Mesenchymal stem cell (in vitro differentiated cells and primary cell): ENCODE results near the gene DIAPH2.

ENCODE experiments used
- DNase-seq: peaks from one replicate; pipeline ENCODE4 v3.0.0-alpha.2; 2013
- H2AFZ ChIP-seq: one replicate; pipeline ENCODE4 v1.6.1; 2013; ENCODE audit warnings: low read depth, mild to moderate bottlenecking, control low read depth, inconsistent platforms, low read length, moderate library complexity
- H2AK5ac ChIP-seq: 2 replicates; pipeline ENCODE4 v1.6.1; 2013; ENCODE audit warnings: low read length, moderate library complexity, mild to moderate bottlenecking, inconsistent platforms; ENCODE audit not compliant: severe bottlenecking
- H2BK120ac ChIP-seq: one replicate; pipeline ENCODE4 v1.6.1; 2013; ENCODE audit warnings: low read depth, mild to moderate bottlenecking, inconsistent platforms, low read length, moderate library complexity
- H2BK12ac ChIP-seq, 2 experiments: one replicate each; pipeline ENCODE4 v1.6.1; 2013; ENCODE audit warnings: inconsistent platforms in 2 of 2, low read length in 2 of 2, mild to moderate bottlenecking in 2 of 2, moderate library complexity in 2 of 2, control low read depth in 1 of 2
- H2BK15ac ChIP-seq: one replicate; pipeline ENCODE4 v1.6.1; 2013; ENCODE audit warnings: mild to moderate bottlenecking, low read depth, inconsistent platforms; ENCODE audit not compliant: poor library complexity, severe bottlenecking
- H2BK5ac ChIP-seq: 2 replicates; pipeline ENCODE4 v1.6.1; 2013; ENCODE audit warnings: low read depth, mild to moderate bottlenecking, low read length, control low read depth, inconsistent platforms; ENCODE audit not compliant: poor library complexity, severe bottlenecking
- H3K14ac ChIP-seq, 2 experiments: one replicate each; pipeline ENCODE4 v1.6.1; 2013; ENCODE audit warnings: inconsistent platforms in 2 of 2, low read length in 2 of 2, control low read depth in 1 of 2, mild to moderate bottlenecking in 1 of 2, moderate library complexity in 1 of 2
- H3K18ac ChIP-seq, 2 experiments: one replicate each; pipeline ENCODE4 v1.6.1; 2013; ENCODE audit warnings: inconsistent platforms in 2 of 2, low read length in 2 of 2, control low read depth in 1 of 2, low read depth in 1 of 2, mild to moderate bottlenecking in 1 of 2
- H3K23ac ChIP-seq, 2 experiments: one replicate each; pipeline ENCODE4 v1.6.1; 2013; ENCODE audit warnings: inconsistent platforms in 2 of 2, low read length in 2 of 2, mild to moderate bottlenecking in 2 of 2, moderate library complexity in 2 of 2, control low read depth in 1 of 2
- H3K27ac ChIP-seq: 2 replicates; pipeline ENCODE4 v1.5.1; 2013; ENCODE audit warnings: mild to moderate bottlenecking, moderate library complexity, low read length, control low read depth, inconsistent platforms; ENCODE audit not compliant: poor library complexity, severe bottlenecking
- H3K27me3 ChIP-seq, 2 experiments: 2 replicates each; pipeline versions ENCODE4 v1.6.1 to v1.7.0; 2013; ENCODE audit warnings: low read length in 2 of 2, mild to moderate bottlenecking in 2 of 2, moderate library complexity in 2 of 2, control low read depth in 1 of 2, inconsistent platforms in 1 of 2; ENCODE audit not compliant: control insufficient read depth in 1 of 2, insufficient read depth in 1 of 2
- H3K36me3 ChIP-seq, 2 experiments: 2 replicates each; pipeline versions ENCODE4 v1.6.1 to v1.7.0; 2013; ENCODE audit warnings: low read length in 2 of 2, control low read depth in 1 of 2, inconsistent platforms in 1 of 2, low read depth in 1 of 2, mild to moderate bottlenecking in 1 of 2; ENCODE audit not compliant: insufficient read depth in 2 of 2, control insufficient read depth in 1 of 2
- H3K4ac ChIP-seq, 2 experiments: one replicate each; pipeline ENCODE4 v1.6.1; 2013; ENCODE audit warnings: inconsistent platforms in 2 of 2, low read length in 2 of 2, mild to moderate bottlenecking in 2 of 2, moderate library complexity in 2 of 2, control low read depth in 1 of 2, low read depth in 1 of 2
- H3K4me1 ChIP-seq: 2 replicates; pipeline ENCODE4 v1.6.1; 2013; ENCODE audit warnings: low read depth, low read length, control low read depth; ENCODE audit not compliant: control insufficient read depth, insufficient read depth
- H3K4me2 ChIP-seq: 2 replicates; pipeline ENCODE4 v1.6.1; 2013; ENCODE audit warnings: low read length, mild to moderate bottlenecking, inconsistent platforms; ENCODE audit not compliant: poor library complexity, severe bottlenecking
- H3K4me3 ChIP-seq, 2 experiments: 2 replicates each; pipeline versions ENCODE4 v1.5.1 to v1.7.0; 2013; ENCODE audit warnings: low read length in 2 of 2, mild to moderate bottlenecking in 2 of 2, control low read depth in 1 of 2, low read depth in 1 of 2; ENCODE audit not compliant: insufficient read depth in 1 of 2
- H3K79me1 ChIP-seq: replicated peaks from 2 replicates; pipeline ENCODE4 v1.6.1; 2013; ENCODE audit warnings: mild to moderate bottlenecking, control low read depth, low read length, inconsistent platforms; ENCODE audit not compliant: poor library complexity, severe bottlenecking
- H3K9ac ChIP-seq: 2 replicates; pipeline ENCODE4 v1.7.0; 2013; ENCODE audit warnings: mild to moderate bottlenecking, low read length, moderate library complexity
- H3K9me3 ChIP-seq: 2 replicates; pipeline ENCODE4 v1.7.0; 2013; ENCODE audit warnings: mild to moderate bottlenecking, low read length; ENCODE audit not compliant: control insufficient read depth
- H4K8ac ChIP-seq: one replicate; pipeline ENCODE4 v1.6.1; 2013; ENCODE audit warnings: inconsistent platforms, mild to moderate bottlenecking, low read length, moderate library complexity
- H4K91ac ChIP-seq: one replicate; pipeline ENCODE4 v1.6.1; 2013; ENCODE audit warnings: mild to moderate bottlenecking, low read length, inconsistent platforms
- WGBS: methylation state at CpG from one replicate; pipeline ENCODE4 v1.1.7; 2013; ENCODE audit warnings: mixed read lengths; 5-methylcytosine and 5-hydroxymethylcytosine counted together

Gene DIAPH2

GRCh38 chrX:97447306-97447705 is 762.7 kb downstream of the DIAPH2 start:
- no peak overlapping the region for H3K27ac ChIP-seq
- H2AFZ ChIP-seq = no peak overlapping the region
- no peaks in the 10 kb centered on the region for H3K27me3 ChIP-seq
- no peaks in the 10 kb centered on the region for H3K79me1 ChIP-seq
- no peaks in the 10 kb centered on the region for H3K36me3 ChIP-seq
- peaks cover 1% of the 10 kb centered on the region for H3K4me1 ChIP-seq
- DNase-seq = no peak
- 92% methylated on average over 3 of the region's 5 CpGs for WGBS
- no peak overlapping the region for H3K18ac ChIP-seq
- H2BK120ac ChIP-seq = no peak overlapping the region
- no peak overlapping the region for H2AK5ac ChIP-seq
- no peak overlapping the region for H2BK12ac ChIP-seq
- H3K14ac ChIP-seq = no peak overlapping the region
- H3K9ac ChIP-seq = no peak overlapping the region
- no peak overlapping the region for H2BK5ac ChIP-seq
- H4K8ac ChIP-seq = no peak overlapping the region
- no peaks in the 10 kb centered on the region for H3K9me3 ChIP-seq
- no peak overlapping the region for H3K4me3 ChIP-seq
- H3K4ac ChIP-seq = no peak overlapping the region
- H2BK15ac ChIP-seq = no peak overlapping the region
- no peak overlapping the region for H4K91ac ChIP-seq
- H3K4me2 ChIP-seq = no peak overlapping the region
- H3K23ac ChIP-seq = no peak overlapping the region

GRCh38 chrX:97452283-97452682 is 767.6 kb downstream of the DIAPH2 start:
- H2BK15ac ChIP-seq = no peak overlapping the region
- H3K27me3 ChIP-seq = no peaks in the 10 kb centered on the region
- H3K9me3 ChIP-seq = no peaks in the 10 kb centered on the region
- H3K27ac ChIP-seq = no peak overlapping the region
- no peak overlapping the region for H3K9ac ChIP-seq
- H3K4me1 ChIP-seq = no peaks in the 10 kb centered on the region
- H4K8ac ChIP-seq = no peak overlapping the region
- no peak overlapping the region for H3K4ac ChIP-seq
- no peak overlapping the region for H3K18ac ChIP-seq
- H2AFZ ChIP-seq = no peak overlapping the region
- DNase-seq = no peak
- H3K79me1 ChIP-seq = no peaks in the 10 kb centered on the region
- H2BK12ac ChIP-seq = no peak overlapping the region
- no peak overlapping the region for H2BK5ac ChIP-seq
- no peak overlapping the region for H4K91ac ChIP-seq
- no peaks in the 10 kb centered on the region for H3K36me3 ChIP-seq
- H3K14ac ChIP-seq = no peak overlapping the region
- H3K23ac ChIP-seq = no peak overlapping the region
- H2AK5ac ChIP-seq = no peak overlapping the region
- H3K4me2 ChIP-seq = no peak overlapping the region
- no peak overlapping the region for H3K4me3 ChIP-seq
- no peak overlapping the region for H2BK120ac ChIP-seq

GRCh38 chrX:97461763-97462162 is 777.1 kb downstream of the DIAPH2 start:
- no peak overlapping the region for H2BK5ac ChIP-seq
- H2BK120ac ChIP-seq = no peak overlapping the region
- WGBS = no CpG with 5 or more reads among the region's 1 CpG
- no peak overlapping the region for H3K14ac ChIP-seq
- no peak overlapping the region for H4K91ac ChIP-seq
- H2AK5ac ChIP-seq = no peak overlapping the region
- no peaks in the 10 kb centered on the region for H3K4me1 ChIP-seq
- H3K23ac ChIP-seq = no peak overlapping the region
- no peaks in the 10 kb centered on the region for H3K79me1 ChIP-seq
- no peak overlapping the region for H3K4me2 ChIP-seq
- no peaks in the 10 kb centered on the region for H3K36me3 ChIP-seq
- H2BK15ac ChIP-seq = no peak overlapping the region
- H3K18ac ChIP-seq = no peak overlapping the region
- no peak overlapping the region for H3K9ac ChIP-seq
- no peak overlapping the region for H3K4me3 ChIP-seq
- no peak overlapping the region for H3K4ac ChIP-seq
- no peaks in the 10 kb centered on the region for H3K9me3 ChIP-seq
- H3K27ac ChIP-seq = no peak overlapping the region
- H2AFZ ChIP-seq = no peak overlapping the region
- no peaks in the 10 kb centered on the region for H3K27me3 ChIP-seq
- DNase-seq = no peak
- H2BK12ac ChIP-seq = no peak overlapping the region
- H4K8ac ChIP-seq = no peak overlapping the region

GRCh38 chrX:97471071-97471470 is 786.4 kb downstream of the DIAPH2 start:
- no peak overlapping the region for H3K4me3 ChIP-seq
- H3K23ac ChIP-seq = no peak overlapping the region
- no peak overlapping the region for H3K4ac ChIP-seq

More at GRCh38 chrX:97471071-97471470, 786.4 kb downstream of the DIAPH2 start:
- H3K4me2 ChIP-seq = no peak overlapping the region
- WGBS = 97% methylated on average over 4 of the region's 6 CpGs
- no peaks in the 10 kb centered on the region for H3K4me1 ChIP-seq
- H3K9me3 ChIP-seq = no peaks in the 10 kb centered on the region
- no peak overlapping the region for H3K27ac ChIP-seq
- no peak overlapping the region for H2BK120ac ChIP-seq
- no peak overlapping the region for H2AK5ac ChIP-seq
- H2BK12ac ChIP-seq = no peak overlapping the region
- H3K18ac ChIP-seq = no peak overlapping the region
- no peak overlapping the region for H2AFZ ChIP-seq
- H2BK15ac ChIP-seq = no peak overlapping the region
- H4K91ac ChIP-seq = no peak overlapping the region
- peaks cover 0 to 4% of the 10 kb centered on the region in 2 experiments for H3K36me3 ChIP-seq
- H3K27me3 ChIP-seq = no peaks in the 10 kb centered on the region
- no peak overlapping the region for H4K8ac ChIP-seq
- DNase-seq = no peak
- no peaks in the 10 kb centered on the region for H3K79me1 ChIP-seq
- H2BK5ac ChIP-seq = no peak overlapping the region
- H3K9ac ChIP-seq = no peak overlapping the region
- no peak overlapping the region for H3K14ac ChIP-seq
